GM12878 (cell line): ENCODE data around the gene CRYZL1. TPM values are rescaled to one million over a fixed set of nuclear protein-coding genes. Genes with fewer than 3 reads are reported as not detected.

Experiments used
- ATAC-seq: fragments of 200-7000 bp; cut with Tn5 transposase; 3 replicates; pipeline ENCODE4 v1.9.1; 2020; ENCODE audit warnings: mild to moderate bottlenecking, moderate library complexity
- BruUV-seq: library from RNA; stranded (reverse); fragments of 400-500 nt; replicated peaks from 2 replicates; lab custom pipeline; 2021; lab: Mats Ljungman, UMichigan
- CTCF ChIA-PET: fragments of 300-600 bp; sonication (Branson Sonifier 250); formaldehyde crosslinking; extraction: SDS; loops from one replicate; lab custom pipeline; 2021; ENCODE audit warnings: inconsistent platforms; lab: Yijun Ruan, JAX
- POLR2A ChIA-PET: fragments of 350-600 bp; formaldehyde crosslinking; extraction: SDS; loops from one replicate; lab custom pipeline; 2021; ENCODE audit warnings: inconsistent platforms; lab: Charles Lee
- RAD21 ChIA-PET: fragments of 300-600 bp; sonication (Branson Sonifier 250); formaldehyde crosslinking; loops from one replicate; lab custom pipeline; 2023; ENCODE audit warnings: antibody characterized with exemption; ENCODE audit not compliant: unreplicated experiment; lab: Charles Lee
- SMC1A ChIA-PET: fragments of 300-600 bp; sonication (Branson Sonifier 250); formaldehyde crosslinking; loops from one replicate; lab custom pipeline; 2023; ENCODE audit not compliant: unreplicated experiment, uncharacterized antibody; lab: Charles Lee
- DNase-seq: peaks from one replicate; pipeline ENCODE4 v3.0.0-alpha.2; 2011; ENCODE audit warnings: low read depth, low spot score
- FAIRE-seq: peaks from 3 replicates; lab custom pipeline; 2011; peaks lifted over from hg19 to GRCh38; lab: Jason Lieb, UNC
- H2AFZ ChIP-seq: 2 replicates; pipeline ENCODE4 v1.6.0; 2011; ENCODE audit warnings: low read depth, low read length, control low read depth; ENCODE audit not compliant: control insufficient read depth
- H3K27ac ChIP-seq: 2 replicates; pipeline ENCODE4 v1.5.1; 2011; ENCODE audit warnings: control low read depth; ENCODE audit not compliant: control insufficient read depth, insufficient read depth
- H3K27me3 ChIP-seq, 2 experiments: replicated peaks in 1 of 2; 2 replicates each; pipeline versions ENCODE4 v1.6.0 to v1.6.1; 2011; ENCODE audit warnings: low read length in 1 of 2; ENCODE audit not compliant: control insufficient read depth in 2 of 2, insufficient read depth in 2 of 2
- H3K36me3 ChIP-seq, 2 experiments: 2 replicates each; pipeline ENCODE4 v1.5.1; 2011; ENCODE audit warnings: low read length in 1 of 2; ENCODE audit not compliant: control insufficient read depth in 2 of 2, insufficient read depth in 2 of 2
- H3K4me1 ChIP-seq: 2 replicates; pipeline ENCODE4 v1.6.1; 2011; ENCODE audit warnings: mild to moderate bottlenecking, low read length, moderate library complexity, mixed read lengths; ENCODE audit not compliant: control insufficient read depth, insufficient read depth
- H3K4me2 ChIP-seq: 2 replicates; pipeline ENCODE4 v1.6.0; 2011; ENCODE audit warnings: control low read depth; ENCODE audit not compliant: control insufficient read depth, insufficient read depth
- H3K4me3 ChIP-seq: fragments of 200-600 bp; sonication (generic); 2 replicates; pipeline ENCODE4 v1.5.1; 2016
- H3K79me2 ChIP-seq: 2 replicates; pipeline ENCODE4 v1.6.0; 2011; ENCODE audit warnings: low read length; ENCODE audit not compliant: control insufficient read depth, insufficient read depth
- H3K9ac ChIP-seq: 2 replicates; pipeline ENCODE4 v1.8.0; 2011; ENCODE audit warnings: low read length, control low read depth, mixed read lengths; ENCODE audit not compliant: control insufficient read depth, insufficient read depth
- H3K9me3 ChIP-seq: replicated peaks from 3 replicates; pipeline ENCODE4 v1.5.1; 2011; ENCODE audit warnings: mild to moderate bottlenecking, low read length; ENCODE audit not compliant: control insufficient read depth, insufficient read depth
- H4K20me1 ChIP-seq: 2 replicates; pipeline ENCODE4 v1.6.0; 2011; ENCODE audit not compliant: control insufficient read depth, insufficient read depth
- E4F1 ChIP-seq: fragments of 450-650 bp; IDR thresholded peaks from 2 replicates; pipeline ENCODE4 v1.6.1; 2018; ENCODE audit warnings: borderline replicate concordance, mild to moderate bottlenecking; ENCODE audit not compliant: partially characterized antibody
- POLR2A ChIP-seq: IDR thresholded peaks from 2 replicates; pipeline ENCODE4 v1.6.1; 2011; ENCODE audit warnings: low read depth, mild to moderate bottlenecking, low read length
- POLR2AphosphoS2 ChIP-seq: IDR thresholded peaks from 2 replicates; pipeline ENCODE4 v1.6.1; 2011; ENCODE audit warnings: low read depth, mild to moderate bottlenecking, low read length, improper control_type of control experiment, moderate library complexity
- POLR2AphosphoS5 ChIP-seq: IDR thresholded peaks from 2 replicates; pipeline ENCODE4 v1.6.1; 2011; ENCODE audit warnings: mild to moderate bottlenecking, low read length, inconsistent platforms
- RELA ChIP-seq: fragments of 450-650 bp; IDR thresholded peaks from 2 replicates; pipeline ENCODE4 v1.8.0; 2014; ENCODE audit warnings: borderline replicate concordance; ENCODE audit not compliant: partially characterized antibody
- ZNF622 ChIP-seq: fragments of 450-650 bp; IDR thresholded peaks from 2 replicates; pipeline ENCODE4 v1.6.1; 2017; ENCODE audit warnings: mild to moderate bottlenecking, inconsistent platforms
- WGBS: methylation state at CpG from one replicate; pipeline ENCODE4 v1.1.6; 2016; ENCODE audit warnings: low lambda C conversion rate; ENCODE audit not compliant: insufficient replicate concordance, insufficient coverage; ENCODE audit errors: missing lambda C conversion rate; 5-methylcytosine and 5-hydroxymethylcytosine counted together
- in situ Hi-C: fragments of 300-500 bp; cut with MboI; formaldehyde crosslinking; loops from 9 replicates; pipeline ENCODE4 v1.14.3; 2018; ENCODE audit warnings: mixed read lengths
- intact Hi-C: fragments of 100-400 bp; cut with micrococcal nuclease; formaldehyde crosslinking; loops from one replicate; pipeline ENCODE4 v1.14.2; 2022; ENCODE audit not compliant: unreplicated experiment
- polyA plus RNA-seq, 11 experiments: library from polyadenylated mRNA; depleted of rRNA in 4 of 11; unstranded in 6 of 11; stranded (reverse) in 5 of 11; fragments of >200 nt; fragmentation: Nextera tagmentation in 4 of 11; fragmentation: Illumina TruSeq in 1 of 11; extraction: Ambion mirVana in 4 of 11; extraction: Trizol in 1 of 11; gene quantifications; 1 replicate in 1 of 11; 2 replicates in 10 of 11; pipeline versions ENCODE4 v1.2.1 to v1.2.3, GENCODE V29; 2011 to 2016; ENCODE audit warnings: inconsistent platforms in 2 of 11, missing spikeins in 2 of 11, low read depth in 1 of 11
- total RNA-seq, 4 experiments: library from RNA; depleted of rRNA in 3 of 4; stranded (reverse); fragments of >200 nt in 3 of 4; fragmentation: Illumina TruSeq in 1 of 4; extraction: Trizol in 1 of 4; gene quantifications; 2 replicates each; pipeline versions ENCODE4 v1.2.1 to v1.2.3, GENCODE V29; 2013 to 2021

CRYZL1 gene
- total and polyA plus RNA-seq, 10 of the 15 experiments (the other 5 are each of a cell fraction or from before 2014, with no cell fraction given) = 14.3 to 72.4 (median 30.7) TPM

GRCh38 chr21:33554982-33555344 is 86.6 kb downstream of the CRYZL1 start:
- Histone ChIP-seq H2AFZ (no peak overlapping the region), H3K27me3 (no peaks in the 10 kb centered on the region), H3K79me2 (peaks cover 69% of the 10 kb centered on the region), H3K9ac (no peak overlapping the region), H3K36me3 (peaks cover 45 to 66% of the 10 kb centered on the region in 2 experiments), H3K4me3 (no peak overlapping the region), H3K27ac (no peak overlapping the region), H3K9me3 (peaks cover 21% of the 10 kb centered on the region; the same call in 2 of the 3 replicates), H4K20me1 (peaks cover 2% of the 10 kb centered on the region; the same call in 1 of the 2 replicates), H3K4me2 (no peak overlapping the region), H3K4me1 (no peaks in the 10 kb centered on the region)
- POLR2A ChIA-PET = interaction anchor here (0.6 to 1.2 kb wide), 2 partner anchors 10 to 30 kb away, joined by 3 to 5 read pairs; no protein-coding TSS in a partner anchor
- FAIRE-seq = no peak
- WGBS = 97% methylated on average over 24 of the region's 32 CpGs
- intact Hi-C loops = no loop called here
- ATAC-seq = no peak
- in situ Hi-C loops = no loop called here
- RAD21 ChIA-PET = no interaction called here
- CTCF ChIA-PET = interaction anchor here (1.3 to 2.4 kb wide), 3 partner anchors 10 to 34 kb away, joined by 3 to 8 read pairs (median 3); no protein-coding TSS in a partner anchor
- BruUV-seq = no TSS peak
- DNase-seq = no peak
- TF ChIP-seq POLR2AphosphoS5 (peak; percentile 55; the same call in 1 of the 2 replicates), ZNF622 (no peak), RELA (no peak), POLR2AphosphoS2 (peak; percentile 64; the same call in 1 of the 2 replicates)
- SMC1A ChIA-PET = interaction anchor here (1.0 to 5.6 kb wide), 3 partner anchors 10 to 18 kb away, joined by 3 to 23 read pairs (median 3); no protein-coding TSS in a partner anchor

GRCh38 chr21:33554236-33554981 is 87.1 kb downstream of the CRYZL1 start:
- Histone ChIP-seq H3K4me3 (no peak overlapping the region), H3K4me2 (no peak overlapping the region), H3K9ac (no peak overlapping the region), H2AFZ (no peak overlapping the region), H3K36me3 (peaks cover 46 to 67% of the 10 kb centered on the region in 2 experiments), H3K9me3 (peaks cover 21% of the 10 kb centered on the region; the same call in 2 of the 3 replicates), H3K4me1 (no peaks in the 10 kb centered on the region), H4K20me1 (peaks cover 2% of the 10 kb centered on the region; the same call in 1 of the 2 replicates), H3K27ac (no peak overlapping the region), H3K27me3 (no peaks in the 10 kb centered on the region), H3K79me2 (peaks cover 75% of the 10 kb centered on the region)
- no peak for DNase-seq
- CTCF ChIA-PET = interaction anchor here (1.3 to 2.4 kb wide), 3 partner anchors 9 to 34 kb away, joined by 3 to 8 read pairs (median 3); no protein-coding TSS in a partner anchor
- ATAC-seq = no peak
- POLR2A ChIA-PET = interaction anchor here (0.5 to 1.2 kb wide), 5 partner anchors 8 to 40 kb away, joined by 3 to 5 read pairs (median 3); no protein-coding TSS in a partner anchor
- SMC1A ChIA-PET = interaction anchor here (1.0 to 5.6 kb wide), 3 partner anchors 10 to 18 kb away, joined by 3 to 23 read pairs (median 3); no protein-coding TSS in a partner anchor
- WGBS = 95% methylated on average over 18 of the region's 18 CpGs
- TSS peak; percentile 32 for BruUV-seq
- RAD21 ChIA-PET = no interaction called here
- in situ Hi-C loops = no loop called here
- intact Hi-C loops = no loop called here
- peak; percentile 63 for TF ChIP-seq POLR2AphosphoS5
- peak; percentile 53; the same call in 1 of the 2 replicates for TF ChIP-seq POLR2A
- TF ChIP-seq E4F1 = no peak
- TF ChIP-seq, all 136 proteins: peak for 2
- FAIRE-seq = no peak
